MM.1S (cell line): ENCODE data around the gene FSHB.
"Not testable (repeated sequence)": the region's sequence is repeated elsewhere in the genome, so short reads cannot be mapped to it uniquely, and the experiment has no call there.

Experiments
- DNase-seq: peaks from one replicate; pipeline ENCODE4 v3.0.0-alpha.2; 2015
- H2AFZ ChIP-seq: fragments of 300-600 bp; sonication (generic); 2 replicates; pipeline ENCODE4 v1.6.0; 2016; ENCODE audit warnings: antibody characterized with exemption, low read length
- H3F3A ChIP-seq: fragments of 300-600 bp; sonication (generic); 2 replicates; pipeline ENCODE4 v1.6.1; 2016; ENCODE audit warnings: mild to moderate bottlenecking, antibody characterized with exemption, low read length, moderate library complexity, mixed read lengths; ENCODE audit not compliant: insufficient read depth
- H3K27ac ChIP-seq: fragments of 300-600 bp; sonication (generic); 2 replicates; pipeline ENCODE4 v1.5.1; 2016; ENCODE audit warnings: mild to moderate bottlenecking, low read length
- H3K27me3 ChIP-seq: fragments of 300-600 bp; sonication (generic); replicated peaks from 2 replicates; pipeline ENCODE4 v1.6.0; 2016; ENCODE audit warnings: low read length; ENCODE audit not compliant: insufficient read depth
- H3K36me3 ChIP-seq: fragments of 300-600 bp; sonication (generic); replicated peaks from 2 replicates; pipeline ENCODE4 v1.6.1; 2016; ENCODE audit warnings: mild to moderate bottlenecking, low read length, mixed read lengths; ENCODE audit not compliant: insufficient read depth
- H3K4me1 ChIP-seq: fragments of 300-600 bp; sonication (generic); 2 replicates; pipeline ENCODE4 v1.6.1; 2016; ENCODE audit warnings: low read length, mixed read lengths
- H3K4me2 ChIP-seq: fragments of 300-600 bp; sonication (generic); 2 replicates; pipeline ENCODE4 v1.6.0; 2016; ENCODE audit warnings: low read depth, low read length
- H3K4me3 ChIP-seq: fragments of 300-600 bp; sonication (generic); 2 replicates; pipeline ENCODE4 v1.5.1; 2016; ENCODE audit warnings: low read length, mixed read lengths
- H3K79me2 ChIP-seq: fragments of 300-600 bp; sonication (generic); 2 replicates; pipeline ENCODE4 v1.6.1; 2016; ENCODE audit warnings: mixed run types, low read length, mixed read lengths
- H3K9ac ChIP-seq: fragments of 300-600 bp; sonication (generic); 2 replicates; pipeline ENCODE4 v1.6.1; 2016; ENCODE audit warnings: low read length, mixed read lengths
- H3K9me2 ChIP-seq: fragments of 300-600 bp; sonication (generic); replicated peaks from 2 replicates; pipeline ENCODE4 v1.6.1; 2016; ENCODE audit warnings: mild to moderate bottlenecking, low read length, mixed read lengths; ENCODE audit not compliant: insufficient read depth
- H3K9me3 ChIP-seq: fragments of 300-600 bp; sonication (generic); replicated peaks from 2 replicates; pipeline ENCODE4 v1.6.1; 2016; ENCODE audit warnings: mild to moderate bottlenecking, low read length, mixed read lengths; ENCODE audit not compliant: insufficient read depth
- H4K20me1 ChIP-seq: fragments of 300-600 bp; sonication (generic); 2 replicates; pipeline ENCODE4 v1.6.1; 2016; ENCODE audit warnings: mild to moderate bottlenecking, low read length, moderate library complexity, mixed read lengths; ENCODE audit not compliant: insufficient read depth
- CTCF ChIP-seq: fragments of 300-600 bp; sonication (generic); IDR thresholded peaks from 2 replicates; pipeline ENCODE4 v1.5.1; 2016; ENCODE audit warnings: antibody characterized with exemption, low read length, mixed read lengths
- EZH2 ChIP-seq: fragments of 300-600 bp; sonication (generic); optimal IDR thresholded peaks from 2 replicates; pipeline ENCODE3; 2017; ENCODE audit warnings: low read depth, mild to moderate bottlenecking, antibody characterized with exemption, low read length, mixed read lengths
- EZH2phosphoT487 ChIP-seq: fragments of 300-600 bp; sonication (generic); IDR thresholded peaks from 2 replicates; pipeline ENCODE4 v1.6.1; 2018; ENCODE audit warnings: antibody characterized with exemption, low read length

The FSHB gene

GRCh38 chr11:30196400-30197206 is 34.2 kb upstream of the FSHB start:
- H3F3A ChIP-seq: no peaks in the 10 kb centered on the region
- DNase-seq: peak; percentile 43
- H4K20me1 ChIP-seq: no peaks in the 10 kb centered on the region
- H3K4me1 ChIP-seq: no peaks in the 10 kb centered on the region
- no peaks in the 10 kb centered on the region for H3K36me3 ChIP-seq
- H3K79me2 ChIP-seq: no peaks in the 10 kb centered on the region
- TF ChIP-seq EZH2 (no peak), EZH2phosphoT487 (no peak), CTCF (peak; percentile 89)
- no peak overlapping the region for H3K4me2 ChIP-seq
- no peaks in the 10 kb centered on the region for H3K9me3 ChIP-seq
- H2AFZ ChIP-seq: no peak overlapping the region
- no peak overlapping the region for H3K27ac ChIP-seq
- H3K9me2 ChIP-seq: no peaks in the 10 kb centered on the region
- no peaks in the 10 kb centered on the region for H3K27me3 ChIP-seq
- H3K9ac ChIP-seq: no peak overlapping the region
- no peak overlapping the region for H3K4me3 ChIP-seq

- Histone ChIP-seq H4K20me1 (no peaks in the 10 kb centered on the region), H3K9ac (no peak overlapping the region), H3F3A (no peaks in the 10 kb centered on the region), H3K4me2 (no peak overlapping the region), H3K9me3 (no peaks in the 10 kb centered on the region), H2AFZ (no peak overlapping the region), H3K79me2 (no peaks in the 10 kb centered on the region), H3K36me3 (no peaks in the 10 kb centered on the region), H3K27ac (no peak overlapping the region), H3K4me3 (no peak overlapping the region), H3K27me3 (no peaks in the 10 kb centered on the region), H3K4me1 (no peaks in the 10 kb centered on the region), H3K9me2 (no peaks in the 10 kb centered on the region)
- no peak for DNase-seq
- TF ChIP-seq EZH2phosphoT487 (no peak), EZH2 (no peak), CTCF (no peak)
Observed at GRCh38 chr11:30197869-30198268, 32.9 kb upstream of the FSHB start.

- H3K36me3 ChIP-seq, H3K9me3 ChIP-seq, H3K9ac ChIP-seq, H3K4me3 ChIP-seq, H3K27ac ChIP-seq, H4K20me1 ChIP-seq, H3K79me2 ChIP-seq, H3K4me2 ChIP-seq, H2AFZ ChIP-seq, DNase-seq, H3K9me2 ChIP-seq, H3K4me1 ChIP-seq: not testable (repeated sequence)
- Histone ChIP-seq H3K27me3 (0 out of 2 replicates have a peak, but pooled peaks cover 12% of the 10 kb centered on the region), H3F3A (peaks cover 15% of the 10 kb centered on the region)
Observed at GRCh38 chr11:30202989-30203388, 27.8 kb upstream of the FSHB start.

- no peak for DNase-seq
- Histone ChIP-seq H3K4me2 (no peak overlapping the region), H3K9me2 (no peaks in the 10 kb centered on the region), H4K20me1 (no peaks in the 10 kb centered on the region), H3K36me3 (no peaks in the 10 kb centered on the region), H2AFZ (no peak overlapping the region), H3K27ac (no peak overlapping the region), H3K4me3 (no peak overlapping the region), H3K27me3 (0 out of 2 replicates have a peak, but pooled peaks cover 12% of the 10 kb centered on the region), H3K79me2 (no peaks in the 10 kb centered on the region), H3K9me3 (no peaks in the 10 kb centered on the region), H3K9ac (no peak overlapping the region), H3K4me1 (peaks cover 6% of the 10 kb centered on the region), H3F3A (peaks cover 15% of the 10 kb centered on the region)
- TF ChIP-seq EZH2phosphoT487: no peak
- no peak for TF ChIP-seq CTCF
- TF ChIP-seq EZH2: no peak
Observed at GRCh38 chr11:30203850-30204249, 27.0 kb upstream of the FSHB start.
